AG20443 (cell line): Measurements from ENCODE around the gene GIGYF1.
"Not testable (repeated sequence)": the region's sequence is repeated elsewhere in the genome, so short reads cannot be mapped to it uniquely, and the experiment has no call there.

Source experiments
- DNase-seq: peaks from one replicate; pipeline ENCODE4 v3.0.0; 2012; ENCODE audit warnings: low spot score, mixed read lengths

The GIGYF1 gene

GRCh38 chr7:100706672-100707311 is 12.7 kb upstream of the GIGYF1 start:
- no peak for DNase-seq

- peak; percentile 99 for DNase-seq
Observed at GRCh38 chr7:100705753-100706671, 12.0 kb upstream of the GIGYF1 start, which contains the start of gene POP7. Gene POP7, plus strand, starts transcription at chr7:100706121. Its CDS starts 710 bp downstream, at chr7:100706831.

- DNase-seq = peak; percentile 91
Observed at GRCh38 chr7:100705320-100705752, 11.3 kb upstream of the GIGYF1 start.

- DNase-seq = not testable (repeated sequence)
Observed at GRCh38 chr7:100701089-100701488, 7.0 kb upstream of the GIGYF1 start.

- no peak for DNase-seq
Observed at GRCh38 chr7:100699018-100699417, 5.0 kb upstream of the GIGYF1 start.

- DNase-seq = no peak
Observed at GRCh38 chr7:100696123-100696521, 2.1 kb upstream of the GIGYF1 start.

GRCh38 chr7:100693312-100694097 is 545 bp downstream of the GIGYF1 start:
- no peak for DNase-seq

- no peak for DNase-seq
Observed at GRCh38 chr7:100692578-100692961, 1.5 kb downstream of the GIGYF1 start.

GRCh38 chr7:100691676-100692577 is 2.1 kb downstream of the GIGYF1 start:
- peak; percentile 88 for DNase-seq

GRCh38 chr7:100689230-100690135 is 4.6 kb downstream of the GIGYF1 start:
- DNase-seq = no peak

GRCh38 chr7:100688326-100688860 is 5.7 kb downstream of the GIGYF1 start:
- no peak for DNase-seq

GRCh38 chr7:100687751-100688300 is 6.2 kb downstream of the GIGYF1 start:
- no peak for DNase-seq

- DNase-seq = no peak
Observed at GRCh38 chr7:100687261-100687660, 6.8 kb downstream of the GIGYF1 start.

- no peak for DNase-seq
Observed at GRCh38 chr7:100686822-100687211, 7.2 kb downstream of the GIGYF1 start.

- no peak for DNase-seq
Observed at GRCh38 chr7:100686201-100686821, 7.7 kb downstream of the GIGYF1 start.

- no peak for DNase-seq
Observed at GRCh38 chr7:100685631-100686145, 8.4 kb downstream of the GIGYF1 start.

- no peak for DNase-seq
Observed at GRCh38 chr7:100685049-100685605, 8.9 kb downstream of the GIGYF1 start.

- no peak for DNase-seq
Observed at GRCh38 chr7:100684534-100685042, 9.5 kb downstream of the GIGYF1 start.
